GM10847 (cell line): ENCODE data around the gene LRRC8E.

Source experiments
- POLR2A ChIP-seq: IDR thresholded peaks from 2 replicates; pipeline ENCODE4 v1.6.1; 2011; ENCODE audit not compliant: insufficient read length; ENCODE audit errors: extremely low read depth

Gene LRRC8E

DNA sequence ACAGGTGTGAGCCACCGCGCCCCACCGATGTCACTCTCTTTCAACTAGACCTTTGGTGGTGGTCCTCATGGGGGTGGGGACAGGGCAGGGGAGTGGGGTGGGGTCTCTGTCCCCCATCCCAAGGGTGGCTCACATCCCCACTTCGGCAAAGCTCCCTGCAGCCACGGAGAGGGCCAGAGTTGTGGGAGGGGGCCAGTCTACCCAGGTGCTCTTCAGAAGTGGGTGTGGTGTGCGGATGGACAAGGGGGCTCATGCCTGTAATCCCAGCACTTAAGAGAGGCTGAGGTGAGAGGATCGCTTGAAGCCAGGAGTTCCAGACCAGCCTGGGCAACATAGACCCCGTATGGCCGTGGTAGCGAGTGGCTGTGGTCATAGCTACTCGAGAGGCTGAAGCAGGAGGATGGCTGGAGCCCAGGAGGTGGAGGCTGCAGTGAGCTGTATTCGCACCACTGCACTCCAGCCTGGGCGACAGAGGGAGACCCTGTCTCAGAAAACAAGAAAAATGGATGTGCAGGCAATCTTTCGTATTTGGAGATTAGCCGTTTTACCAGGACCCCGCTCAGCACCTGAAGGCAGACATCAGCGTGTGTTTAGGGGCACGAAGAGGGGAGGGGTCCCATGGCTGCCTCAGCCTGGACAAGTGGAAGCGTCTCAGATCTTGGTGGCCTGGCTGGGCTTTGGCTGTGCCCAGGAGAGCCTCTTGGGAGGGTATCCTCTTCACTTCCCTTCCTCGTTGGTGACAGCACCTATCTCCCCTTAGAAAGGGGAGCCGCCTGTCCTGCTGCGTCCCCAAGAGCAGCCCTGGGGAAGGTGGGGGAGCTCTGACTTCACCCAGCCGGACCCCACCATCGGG lies 27.2 kb downstream of the LRRC8E start:
- no peak for TF ChIP-seq POLR2A

GRCh38 chr19:7916103-7916954 lies 28.0 kb downstream of the LRRC8E start:
- TF ChIP-seq POLR2A: no peak

DNA sequence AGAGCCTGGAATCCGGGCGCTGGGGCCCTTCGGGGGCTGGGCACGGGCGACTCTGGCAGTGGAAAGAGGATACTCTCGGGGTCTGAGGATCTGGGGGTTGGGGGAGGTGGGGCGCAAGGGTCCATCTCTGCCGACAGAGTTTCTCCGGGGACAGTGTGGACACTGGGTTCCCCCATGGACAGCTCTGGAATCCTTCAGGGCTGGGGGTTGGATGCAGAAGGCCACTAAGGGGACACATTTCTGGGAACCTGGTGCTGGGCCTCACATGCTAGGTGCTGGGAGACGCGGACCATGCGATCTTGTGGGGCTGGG lies 28.6 kb downstream of the LRRC8E start:
- no peak for TF ChIP-seq POLR2A

- TF ChIP-seq POLR2A: no peak
Observed at GRCh38 chr19:7917267-7918061, 29.2 kb downstream of the LRRC8E start.

DNA sequence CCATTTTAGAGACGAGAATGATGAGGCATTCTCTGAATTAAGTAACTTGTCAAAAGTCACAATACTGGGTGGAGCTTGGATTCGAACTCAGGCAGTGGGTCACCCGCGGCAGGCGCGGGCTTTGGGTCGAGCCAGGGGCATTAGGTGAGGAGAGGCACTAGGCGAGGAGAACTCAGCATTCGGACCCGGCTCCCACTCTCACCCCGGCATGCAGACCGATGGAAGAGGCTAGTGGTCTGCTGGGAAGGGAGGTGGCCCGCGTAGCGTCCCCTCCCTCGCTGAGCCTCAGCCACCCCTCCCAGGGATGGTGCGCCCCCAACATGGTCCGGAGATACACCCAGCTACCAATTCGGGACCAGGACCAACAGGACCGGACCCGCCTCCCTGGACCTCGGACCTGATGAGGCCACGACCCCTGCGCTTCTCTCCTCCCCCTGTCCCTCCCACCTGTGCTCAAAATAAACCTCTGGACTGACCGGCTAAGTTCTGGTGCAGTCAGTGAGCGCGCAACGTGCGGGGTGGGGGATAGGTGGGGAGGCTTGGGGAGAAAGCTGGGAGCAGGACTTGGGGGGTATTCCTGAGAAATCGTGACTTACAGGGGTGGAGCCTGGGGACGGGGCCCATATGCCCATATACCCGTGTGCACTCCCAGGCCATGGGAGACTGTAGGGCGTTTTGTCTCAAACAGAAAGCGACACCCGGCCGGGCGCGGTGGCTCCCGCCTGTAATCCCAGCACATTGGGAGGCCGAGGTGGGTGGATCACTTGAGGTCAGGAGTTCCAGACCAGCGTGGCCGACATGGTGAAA lies 30.5 kb downstream of the LRRC8E start:
- TF ChIP-seq POLR2A: no peak

- TF ChIP-seq POLR2A: peak; percentile 64
Observed at GRCh38 chr19:7919610-7920518, 31.6 kb downstream of the LRRC8E start, which contains the start of gene SNAPC2. TSS of gene SNAPC2 (plus strand) at chr19:7920338. CDS start at chr19:7920367, 29 bp downstream.

DNA sequence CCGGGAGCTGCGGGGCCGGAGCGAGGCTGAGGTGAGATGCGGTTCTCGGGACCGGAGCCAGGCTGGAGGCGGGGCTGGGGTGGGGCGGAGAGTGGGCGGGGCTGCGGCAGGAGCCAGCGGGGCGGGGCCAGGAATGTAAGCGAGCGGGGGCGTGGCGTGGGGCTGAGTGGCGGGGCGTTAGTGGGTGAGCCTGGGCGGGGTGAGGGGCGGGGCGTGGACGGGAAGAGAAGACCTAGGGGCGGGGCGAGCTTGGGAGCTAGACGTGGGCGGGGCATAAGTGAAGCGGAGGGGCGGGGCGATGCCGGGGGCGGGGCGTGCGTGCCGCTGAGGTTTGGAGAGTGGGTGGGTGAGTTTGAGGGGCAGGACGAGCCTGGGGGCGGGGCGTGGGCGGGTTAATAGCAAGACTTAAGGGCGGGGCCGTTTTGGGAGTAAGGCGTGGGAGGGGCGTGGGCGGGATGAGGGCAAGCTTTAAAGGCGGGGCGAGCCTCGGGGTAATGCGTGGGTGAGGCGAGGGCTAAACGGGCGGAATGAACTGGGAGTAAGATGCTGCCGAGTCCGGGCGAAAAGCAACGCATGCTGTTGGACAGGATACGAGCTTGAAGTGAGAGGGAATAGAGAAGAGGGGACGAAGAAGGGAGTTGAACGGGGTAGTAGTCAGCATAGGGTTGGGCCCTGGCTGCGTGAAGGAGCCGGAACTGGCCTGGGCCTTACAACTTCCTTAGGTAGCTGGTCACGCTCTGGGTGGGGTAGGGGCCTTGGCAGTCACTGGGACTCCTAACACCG lies 32.4 kb downstream of the LRRC8E start:
- peak; percentile 20 for TF ChIP-seq POLR2A

GRCh38 chr19:7921302-7921966 lies 33.1 kb downstream of the LRRC8E start:
- no peak for TF ChIP-seq POLR2A

GRCh38 chr19:7921967-7922835 lies 33.9 kb downstream of the LRRC8E start:
- no peak for TF ChIP-seq POLR2A

DNA sequence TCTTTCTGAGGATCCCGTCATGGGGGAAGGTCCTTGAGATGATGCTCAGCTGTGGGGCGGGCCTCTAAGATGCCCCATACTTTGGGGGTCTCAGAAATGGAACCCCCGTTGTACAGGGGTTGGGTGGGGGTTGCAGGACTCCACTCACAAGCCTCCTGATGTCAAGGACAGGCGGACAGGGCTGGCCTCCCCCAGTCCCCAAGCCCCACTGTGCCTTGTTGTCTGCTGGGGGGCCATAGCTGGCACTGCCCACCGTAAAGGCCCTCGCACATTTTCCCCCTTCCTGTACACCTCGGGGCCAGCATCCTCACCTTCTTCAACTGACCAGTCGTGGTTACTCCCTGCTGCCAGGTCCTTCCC lies 34.5 kb downstream of the LRRC8E start:
- no peak for TF ChIP-seq POLR2A
